A549 (cell line): ENCODE measurements around the gene MRPS15. TPM values are rescaled to one million over a fixed set of nuclear protein-coding genes. Genes with fewer than 3 reads are reported as not detected.

Experiments
- ATAC-seq, 2 experiments: fragments of 200-7000 bp in 1 of 2; fragments of >200 bp in 1 of 2; cut with Nextera tagmentation in 1 of 2; cut with Tn5 transposase in 1 of 2; 3 replicates each; pipeline versions ENCODE4 v1.8.0 to v1.9.1; 2018 to 2020; ENCODE audit warnings: mild to moderate bottlenecking in 1 of 2, moderate library complexity in 1 of 2
- CTCF ChIA-PET: fragments of 300-600 bp; sonication (Branson Sonifier 250); formaldehyde crosslinking; extraction: SDS; loops from one replicate; lab custom pipeline; 2021; ENCODE audit warnings: antibody characterized with exemption, inconsistent platforms; lab: Yijun Ruan, JAX
- POLR2A ChIA-PET: fragments of 350-600 bp; formaldehyde crosslinking; extraction: SDS; loops from one replicate; lab custom pipeline; 2021; ENCODE audit warnings: antibody characterized with exemption, inconsistent platforms; lab: Yijun Ruan, JAX
- DNase-seq, 2 experiments: peaks; one replicate each; pipeline versions ENCODE4 v3.0.0 to v3.0.0-alpha.2; 2011 to 2016; ENCODE audit warnings: low read depth in 1 of 2, low spot score in 1 of 2
- FAIRE-seq: peaks from 2 replicates; lab custom pipeline; 2011; peaks lifted over from hg19 to GRCh38; lab: Jason Lieb, UNC
- H3K27ac ChIP-seq, 2 experiments: fragments of >200 bp; sonication (Bioruptor Twin); formaldehyde crosslinking; 3 replicates each; pipeline ENCODE4 v1.5.1; 2016 to 2017
- H3K4me1 ChIP-seq: fragments of >200 bp; sonication (Bioruptor Twin); formaldehyde crosslinking; 3 replicates; pipeline ENCODE4 v1.6.1; 2016
- H3K4me2 ChIP-seq: fragments of >200 bp; sonication (Bioruptor Twin); formaldehyde crosslinking; 3 replicates; pipeline ENCODE4 v1.6.1; 2016
- H3K4me3 ChIP-seq: fragments of >200 bp; sonication (Bioruptor Twin); formaldehyde crosslinking; 3 replicates; pipeline ENCODE4 v1.5.1; 2016
- H3K9me3 ChIP-seq: fragments of >200 bp; sonication (Bioruptor Twin); formaldehyde crosslinking; 3 replicates; pipeline ENCODE4 v1.6.1; 2016
- ATOH8 ChIP-seq: fragments of 250-450 bp; sonication (Bioruptor Pico); IDR thresholded peaks from 2 replicates; pipeline ENCODE4 v1.5.0; 2020; ENCODE audit warnings: low read depth, mild to moderate bottlenecking, moderate library complexity
- BCL3 ChIP-seq: fragments of >200 bp; sonication (Bioruptor Twin); formaldehyde crosslinking; IDR thresholded peaks from 3 replicates; pipeline ENCODE4 v1.6.1; 2016
- CEBPB ChIP-seq, 2 experiments: fragments of >200 bp in 1 of 2; sonication (Bioruptor Twin) in 1 of 2; formaldehyde crosslinking in 1 of 2; IDR thresholded peaks; 2 replicates each; pipeline ENCODE4 v1.6.1; 2012 to 2016
- E2F6 ChIP-seq: IDR thresholded peaks from 2 replicates; pipeline ENCODE4 v1.6.1; 2012; ENCODE audit warnings: low read depth, borderline replicate concordance
- HMGXB4 ChIP-seq: fragments of 250-450 bp; sonication (Bioruptor Pico); IDR thresholded peaks from 2 replicates; pipeline ENCODE4 v1.5.0; 2021; ENCODE audit warnings: mild to moderate bottlenecking, moderate library complexity, borderline replicate concordance
- HOXA7 ChIP-seq: fragments of 250-450 bp; sonication (Bioruptor Pico); IDR thresholded peaks from 2 replicates; pipeline ENCODE4 v1.5.0; 2020; ENCODE audit warnings: mild to moderate bottlenecking, moderate library complexity
- JUNB ChIP-seq: fragments of >200 bp; sonication (Bioruptor Twin); formaldehyde crosslinking; IDR thresholded peaks from 2 replicates; pipeline ENCODE4 v1.6.1; 2016
- MAX ChIP-seq: IDR thresholded peaks from 2 replicates; pipeline ENCODE4 v1.6.1; 2012
- MAZ ChIP-seq: fragments of 150-350 bp; IDR thresholded peaks from 2 replicates; pipeline ENCODE4 v1.6.1; 2014; ENCODE audit warnings: antibody characterized with exemption, low read depth, low read length, borderline replicate concordance
- POLR2AphosphoS2 ChIP-seq: conservative IDR thresholded peaks from 2 replicates; pipeline ENCODE4 v1.6.1; 2012; ENCODE audit warnings: low read length, improper control_type of control experiment, inconsistent platforms
- RFX5 ChIP-seq: fragments of 450-650 bp; IDR thresholded peaks from 2 replicates; pipeline ENCODE4 v1.7.1; 2014; ENCODE audit warnings: antibody characterized with exemption, mild to moderate bottlenecking, moderate library complexity
- TFCP2L1 ChIP-seq: fragments of 250-450 bp; sonication (Bioruptor Pico); IDR thresholded peaks from 2 replicates; pipeline ENCODE4 v1.5.0; 2021; ENCODE audit warnings: mild to moderate bottlenecking
- USF2 ChIP-seq: fragments of 450-650 bp; IDR thresholded peaks from 2 replicates; pipeline ENCODE4 v1.6.1; 2014; ENCODE audit warnings: antibody characterized with exemption
- ZNF302 ChIP-seq: fragments of 250-450 bp; sonication (Bioruptor Pico); IDR thresholded peaks from 2 replicates; pipeline ENCODE4 v1.9.0; 2021; ENCODE audit warnings: inconsistent platforms, mild to moderate bottlenecking, moderate library complexity
- ZSCAN20 ChIP-seq: fragments of 250-450 bp; sonication (Bioruptor Pico); IDR thresholded peaks from 2 replicates; pipeline ENCODE4 v1.8.0; 2022; ENCODE audit warnings: mild to moderate bottlenecking, moderate library complexity
- WGBS: methylation state at CpG from one replicate; pipeline ENCODE4 v1.1.6; 2017; ENCODE audit errors: missing lambda C conversion rate; 5-methylcytosine and 5-hydroxymethylcytosine counted together
- polyA plus RNA-seq, 4 experiments: library from polyadenylated mRNA; depleted of rRNA in 3 of 4; stranded (reverse); fragments of >200 nt; fragmentation: RNase III in 1 of 4; extraction: RNeasy Plus Mini Kit Qiagen cat#74134 plus additional on column Dnase treatment in 1 of 4; gene quantifications; 2 replicates in 3 of 4; 3 replicates in 1 of 4; pipeline ENCODE4 v1.2.3, GENCODE V29; 2011 to 2017

The MRPS15 gene
- polyA plus RNA-seq, 2 of the 4 experiments (the other 2 are of a cell fraction), result 74.7 to 79.7 TPM

GRCh38 chr1:36482724-36483388 lies 18.7 kb upstream of the MRPS15 start, which contains the start of gene CSF3R:
TSS of gene CSF3R (minus strand) at chr1:36482913. CDS start at chr1:36479496, 3,417 bp downstream.
- 81% methylated on average over 7 of the region's 13 CpGs for WGBS
- POLR2A ChIA-PET, result interaction anchor here (1.4 kb wide), 1 partner anchor 19 kb away, joined by 4 read pairs; the partner anchor contains the start of gene MRPS15
- CTCF ChIA-PET, result interaction anchor here (1.3 kb wide), 1 partner anchor 33 kb away, joined by 5 read pairs; no protein-coding TSS in a partner anchor
- no peak within 1 kb of the TSS for H3K4me3 ChIP-seq
- TF ChIP-seq RFX5, result no peak
- TF ChIP-seq TFCP2L1, result no peak
- no peak for TF ChIP-seq HMGXB4 (CRISPR knock-in tag)
- no peak for TF ChIP-seq ZNF302
- TF ChIP-seq MAZ, result no peak
- TF ChIP-seq ZSCAN20, result no peak
- TF ChIP-seq JUNB, result no peak
- no peak for TF ChIP-seq CEBPB (IDR thresholded peaks at IDR 0.05)
- TF ChIP-seq HOXA7 (CRISPR knock-in tag), result no peak
- TF ChIP-seq MAX, result no peak
- no peak for TF ChIP-seq ATOH8 (CRISPR knock-in tag)
- TF ChIP-seq POLR2AphosphoS2, result no peak
- no peak for TF ChIP-seq E2F6
- TF ChIP-seq, all 56 proteins: peak for 0
- ATAC-seq (no peak), DNase-seq (no peak), FAIRE-seq (no peak)
- Histone ChIP-seq H3K27ac (peak within 1 kb of the TSS in 1 of 2 experiments; percentile 49; a peak in 2 of 6 replicates), H3K4me1 (peaks cover 20% of the 10 kb centered on the region), H3K4me2 (no peak within 1 kb of the TSS), H3K9me3 (no peaks in the 10 kb centered on the region)

- CTCF ChIA-PET, result interaction anchor here (1.3 kb wide), 1 partner anchor 34 kb away, joined by 5 read pairs; no protein-coding TSS in a partner anchor
- DNase-seq (no peak), ATAC-seq (no peak), FAIRE-seq (no peak)
- H3K4me1 ChIP-seq, result peaks cover 12% of the 10 kb centered on the region
- no peak overlapping the region for H3K4me2 ChIP-seq
- WGBS, result 75% methylated on average over 25 of the region's 26 CpGs
- H3K9me3 ChIP-seq, result no peaks in the 10 kb centered on the region
- H3K27ac ChIP-seq, result peak overlapping the region in 1 of 2 experiments; percentile 39; a peak in 2 of 6 replicates
- POLR2A ChIA-PET, result interaction anchor here (1.4 kb wide), 1 partner anchor 18 kb away, joined by 4 read pairs; the partner anchor contains the start of gene MRPS15
- no peak for TF ChIP-seq BCL3
- no peak for TF ChIP-seq USF2
- no peak overlapping the region for H3K4me3 ChIP-seq
Observed at GRCh38 chr1:36481771-36482723, 17.9 kb upstream of the MRPS15 start.
